HEK293 (cell line): ENCODE data around the gene TIMM44.

Experiments used
- CTCF ChIP-seq: fragments of 450-650 bp; formaldehyde crosslinking; IDR thresholded peaks from 2 replicates; pipeline ENCODE4 v1.5.1; 2016; ENCODE audit warnings: missing biosample characterization, missing genetic modification characterization
- KLF9 ChIP-seq: fragments of 450-650 bp; formaldehyde crosslinking; IDR thresholded peaks from 2 replicates; pipeline ENCODE4 v1.5.1; 2016; ENCODE audit warnings: missing biosample characterization, missing genetic modification characterization, low read depth
- REST ChIP-seq: fragments of 450-650 bp; formaldehyde crosslinking; IDR thresholded peaks from 2 replicates; pipeline ENCODE4 v1.5.1; 2016; ENCODE audit warnings: missing biosample characterization, missing genetic modification characterization
- ZNF132 ChIP-seq: fragments of 450-650 bp; formaldehyde crosslinking; IDR thresholded peaks from 2 replicates; pipeline ENCODE4 v1.5.1; 2017; ENCODE audit warnings: missing biosample characterization, missing genetic modification characterization, borderline replicate concordance
- ZNF133 ChIP-seq: fragments of 450-650 bp; formaldehyde crosslinking; IDR thresholded peaks from 2 replicates; pipeline ENCODE4 v1.5.1; 2016; ENCODE audit warnings: missing biosample characterization, missing genetic modification characterization
- ZNF138 ChIP-seq: fragments of 450-650 bp; formaldehyde crosslinking; IDR thresholded peaks from 2 replicates; pipeline ENCODE4 v1.5.1; 2016; ENCODE audit warnings: missing biosample characterization, missing genetic modification characterization, borderline replicate concordance
- ZNF16 ChIP-seq: fragments of 450-650 bp; formaldehyde crosslinking; IDR thresholded peaks from 2 replicates; pipeline ENCODE4 v1.5.1; 2016; ENCODE audit warnings: low read depth, missing biosample characterization, missing genetic modification characterization
- ZNF23 ChIP-seq: fragments of 450-650 bp; formaldehyde crosslinking; IDR thresholded peaks from 2 replicates; pipeline ENCODE4 v1.5.1; 2016; ENCODE audit warnings: missing biosample characterization, missing genetic modification characterization, borderline replicate concordance
- ZNF366 ChIP-seq: fragments of 450-650 bp; formaldehyde crosslinking; conservative IDR thresholded peaks from 2 replicates; pipeline ENCODE4 v1.5.1; 2016; ENCODE audit warnings: missing biosample characterization, missing genetic modification characterization
- ZNF549 ChIP-seq: fragments of 450-650 bp; IDR thresholded peaks from 2 replicates; pipeline ENCODE4 v1.5.1; 2018; ENCODE audit warnings: missing biosample characterization, missing genetic modification characterization, mild to moderate bottlenecking, inconsistent platforms, moderate library complexity
- ZNF561 ChIP-seq: fragments of 450-650 bp; IDR thresholded peaks from 2 replicates; pipeline ENCODE4 v1.5.1; 2018; ENCODE audit warnings: missing biosample characterization, missing genetic modification characterization, borderline replicate concordance

- TF ChIP-seq ZNF561 (tag by site-specific recombination) (no peak), ZNF138 (tag by site-specific recombination) (no peak), ZNF133 (tag by site-specific recombination) (no peak), REST (tag by site-specific recombination) (no peak), ZNF132 (tag by site-specific recombination) (no peak), ZNF549 (no peak), ZNF366 (tag by site-specific recombination) (no peak), CTCF (no peak), ZNF16 (tag by site-specific recombination) (no peak), ZNF23 (tag by site-specific recombination) (no peak), KLF9 (tag by site-specific recombination) (no peak)
Measured at GRCh38 chr19:7975037-7975436, 31.6 kb upstream of the TIMM44 start.
